Right atrium auricular region (tissue), 2 donors: ENCODE measurements around the gene HMGCLL1. TPM values are rescaled to one million over a fixed set of nuclear protein-coding genes. Genes with fewer than 3 reads are reported as not detected.

Source experiments
- DNase-seq: peaks from one replicate; pipeline ENCODE4 v3.0.0-alpha.2; 2019; ENCODE audit warnings: low spot score
- H3K27ac ChIP-seq, 2 donors: fragments of 200-600 bp; sonication (generic); 1 replicate in 1 of 2; 2 replicates in 1 of 2; pipeline ENCODE4 v1.5.1; 2016 to 2019
- H3K27me3 ChIP-seq, 2 donors: fragments of 200-600 bp; sonication (generic); one replicate each; pipeline versions ENCODE4 v1.5.1 to v1.6.0; 2017 to 2019
- H3K36me3 ChIP-seq: fragments of 200-600 bp; sonication (generic); one replicate; pipeline ENCODE4 v1.5.1; 2016
- H3K4me1 ChIP-seq, 2 donors: fragments of 200-600 bp; sonication (generic); one replicate each; pipeline versions ENCODE4 v1.5.1 to v1.6.0; 2017 to 2019
- H3K4me3 ChIP-seq, 2 donors: fragments of 200-600 bp; sonication (generic); 1 replicate in 1 of 2; 2 replicates in 1 of 2; pipeline ENCODE4 v1.5.1; 2017 to 2019; ENCODE audit warnings: mild to moderate bottlenecking in 1 of 2, moderate library complexity in 1 of 2
- H3K9me3 ChIP-seq, 2 donors: fragments of 200-600 bp; sonication (generic); one replicate each; pipeline ENCODE4 v1.5.1; 2019
- CTCF ChIP-seq, 2 donors: fragments of 200-600 bp; sonication (generic); IDR thresholded peaks; one replicate each; pipeline ENCODE4 v1.5.1; 2019; ENCODE audit warnings: antibody characterized with exemption in 2 of 2
- total RNA-seq, 2 donors: library from RNA; depleted of rRNA; stranded (reverse); fragments of >200 nt; gene quantifications; one replicate each; pipeline ENCODE4 v1.1.0, GENCODE V29; 2016

HMGCLL1 gene
- total RNA-seq, 2 donors from 2014 or later, result 0.94 to 2.6 TPM

- TF ChIP-seq CTCF (IDR thresholded peaks at IDR 0.05), result no peak
- Histone ChIP-seq H3K27me3 (no peaks in the 10 kb centered on the region), H3K4me3 (no peak overlapping the region), H3K9me3 (peaks cover 0 to 18% of the 10 kb centered on the region in 2 donors), H3K27ac (peak overlapping the region; percentile 37 to 73), H3K4me1 (peaks cover 0 to 5% of the 10 kb centered on the region in 2 donors), H3K36me3 (no peaks in the 10 kb centered on the region)
- no peak for DNase-seq
Measured at GRCh38 chr6:55569638-55570037, 9.4 kb downstream of the HMGCLL1 start.

- DNase-seq, result no peak
Measured at GRCh38 chr6:55568808-55569439, 10.1 kb downstream of the HMGCLL1 start.

GRCh38 chr6:55567558-55567957 is 11.4 kb downstream of the HMGCLL1 start:
- Histone ChIP-seq H3K27ac (peak overlapping the region in 1 of 2 donors; percentile 73), H3K4me3 (no peak overlapping the region), H3K4me1 (peaks cover 0 to 5% of the 10 kb centered on the region in 2 donors), H3K36me3 (no peaks in the 10 kb centered on the region), H3K9me3 (no peaks in the 10 kb centered on the region), H3K27me3 (no peaks in the 10 kb centered on the region)
- DNase-seq, result no peak
- TF ChIP-seq CTCF (IDR thresholded peaks at IDR 0.05), result no peak

More at GRCh38 chr6:55568808-55569439, 10.1 kb downstream of the HMGCLL1 start:
- Histone ChIP-seq H3K4me1 (peaks cover 0 to 5% of the 10 kb centered on the region in 2 donors), H3K4me3 (no peak overlapping the region), H3K27me3 (no peaks in the 10 kb centered on the region), H3K27ac (peak overlapping the region; percentile 37 to 73), H3K9me3 (peaks cover 0 to 13% of the 10 kb centered on the region in 2 donors), H3K36me3 (no peaks in the 10 kb centered on the region)
- no peak for TF ChIP-seq CTCF (IDR thresholded peaks at IDR 0.05)

GRCh38 chr6:55566036-55566710 is 12.8 kb downstream of the HMGCLL1 start:
- no peak for TF ChIP-seq CTCF (IDR thresholded peaks at IDR 0.05)
- H3K36me3 ChIP-seq, result no peaks in the 10 kb centered on the region
- no peak for DNase-seq
- H3K4me3 ChIP-seq, result no peak overlapping the region
- peak overlapping the region in 1 of 2 donors; percentile 19 for H3K27ac ChIP-seq
- no peaks in the 10 kb centered on the region for H3K27me3 ChIP-seq
- H3K9me3 ChIP-seq, result no peaks in the 10 kb centered on the region
- H3K4me1 ChIP-seq, result peaks cover 0 to 5% of the 10 kb centered on the region in 2 donors

- no peak for DNase-seq
Measured at GRCh38 chr6:55562318-55562717, 16.7 kb downstream of the HMGCLL1 start.

More at GRCh38 chr6:55562318-55562717, 16.7 kb downstream of the HMGCLL1 start:
- Histone ChIP-seq H3K4me1 (no peaks in the 10 kb centered on the region), H3K36me3 (no peaks in the 10 kb centered on the region), H3K27me3 (no peaks in the 10 kb centered on the region), H3K27ac (no peak overlapping the region), H3K4me3 (no peak overlapping the region), H3K9me3 (no peaks in the 10 kb centered on the region)
- TF ChIP-seq CTCF (IDR thresholded peaks at IDR 0.05), result no peak
